Lower leg skin (tissue), 4 donors: ENCODE measurements around the gene PLXDC2. TPM values are rescaled to one million over a fixed set of nuclear protein-coding genes. Genes with fewer than 3 reads are reported as not detected.

Experiments used
- DNase-seq, 2 donors: peaks; one replicate each; pipeline ENCODE4 v3.0.0-alpha.2; 2019; ENCODE audit warnings: low spot score in 2 of 2
- H3K4me3 ChIP-seq: fragments of 200-600 bp; sonication (generic); 2 replicates; pipeline ENCODE4 v1.5.1; 2017; ENCODE audit warnings: mild to moderate bottlenecking, low read depth; ENCODE audit not compliant: poor library complexity, severe bottlenecking
- POLR2A ChIP-seq, 2 donors: fragments of 450-650 bp; IDR thresholded peaks; one replicate each; pipeline ENCODE4 v1.6.1; 2016 to 2017; ENCODE audit warnings: antibody characterized with exemption in 2 of 2, mild to moderate bottlenecking in 1 of 2, moderate library complexity in 1 of 2
- WGBS, 2 donors: methylation state at CpG; one replicate each; pipeline ENCODE4 v1.1.5; 2018; 5-methylcytosine and 5-hydroxymethylcytosine counted together
- intact Hi-C: fragments of 100-400 bp; cut with DNase I; formaldehyde crosslinking; loops from one replicate; pipeline ENCODE4 v1.15.0; 2023; ENCODE audit warnings: low total_unique reads
- total RNA-seq, 4 donors: library from RNA; depleted of rRNA; stranded (reverse); fragments of >200 nt; gene quantifications; one replicate each; pipeline ENCODE4 v1.1.0, GENCODE V29; 2016
- TF ChIP-seq, protein P1 (sequence below), 3 donors: fragments of 450-650 bp; IDR thresholded peaks; one replicate each; pipeline ENCODE4 v1.5.1; 2016; ENCODE audit warnings: antibody characterized with exemption in 3 of 3, mild to moderate bottlenecking in 3 of 3, moderate library complexity in 2 of 3

The PLXDC2 gene
- total RNA-seq, 4 donors from 2014 or later, result 75.3 to 113 (median 95.3) TPM

DNA sequence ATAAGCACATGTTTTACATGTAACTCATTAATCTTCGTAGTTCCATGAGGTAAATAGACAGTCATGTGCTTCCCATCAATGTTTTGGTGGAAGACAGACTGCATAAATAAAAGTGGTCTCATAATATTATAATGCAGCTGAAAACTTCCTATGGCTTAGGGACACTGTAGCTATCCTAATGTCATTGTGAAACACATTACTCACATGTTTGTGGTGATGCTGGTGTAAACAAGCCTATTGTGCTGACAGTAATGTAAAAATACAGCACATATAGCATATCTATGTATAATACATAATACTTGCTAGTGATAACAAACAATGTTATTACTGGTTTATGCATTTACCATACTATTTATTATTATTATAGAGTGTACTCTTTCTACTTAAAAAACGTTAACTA, 37.2 kb upstream of the PLXDC2 start:
- TF ChIP-seq POLR2A (IDR thresholded peaks at IDR 0.05), result no peak
- TF ChIP-seq, protein P1, sequence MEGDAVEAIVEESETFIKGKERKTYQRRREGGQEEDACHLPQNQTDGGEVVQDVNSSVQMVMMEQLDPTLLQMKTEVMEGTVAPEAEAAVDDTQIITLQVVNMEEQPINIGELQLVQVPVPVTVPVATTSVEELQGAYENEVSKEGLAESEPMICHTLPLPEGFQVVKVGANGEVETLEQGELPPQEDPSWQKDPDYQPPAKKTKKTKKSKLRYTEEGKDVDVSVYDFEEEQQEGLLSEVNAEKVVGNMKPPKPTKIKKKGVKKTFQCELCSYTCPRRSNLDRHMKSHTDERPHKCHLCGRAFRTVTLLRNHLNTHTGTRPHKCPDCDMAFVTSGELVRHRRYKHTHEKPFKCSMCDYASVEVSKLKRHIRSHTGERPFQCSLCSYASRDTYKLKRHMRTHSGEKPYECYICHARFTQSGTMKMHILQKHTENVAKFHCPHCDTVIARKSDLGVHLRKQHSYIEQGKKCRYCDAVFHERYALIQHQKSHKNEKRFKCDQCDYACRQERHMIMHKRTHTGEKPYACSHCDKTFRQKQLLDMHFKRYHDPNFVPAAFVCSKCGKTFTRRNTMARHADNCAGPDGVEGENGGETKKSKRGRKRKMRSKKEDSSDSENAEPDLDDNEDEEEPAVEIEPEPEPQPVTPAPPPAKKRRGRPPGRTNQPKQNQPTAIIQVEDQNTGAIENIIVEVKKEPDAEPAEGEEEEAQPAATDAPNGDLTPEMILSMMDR (IDR thresholded peaks at IDR 0.05), result no peak
- no peak for DNase-seq
- WGBS, 2 donors, result 68 to 69% methylated on average over 2 of the region's 2 CpGs
- intact Hi-C loops, result no loop called here
- no peak overlapping the region for H3K4me3 ChIP-seq

DNA sequence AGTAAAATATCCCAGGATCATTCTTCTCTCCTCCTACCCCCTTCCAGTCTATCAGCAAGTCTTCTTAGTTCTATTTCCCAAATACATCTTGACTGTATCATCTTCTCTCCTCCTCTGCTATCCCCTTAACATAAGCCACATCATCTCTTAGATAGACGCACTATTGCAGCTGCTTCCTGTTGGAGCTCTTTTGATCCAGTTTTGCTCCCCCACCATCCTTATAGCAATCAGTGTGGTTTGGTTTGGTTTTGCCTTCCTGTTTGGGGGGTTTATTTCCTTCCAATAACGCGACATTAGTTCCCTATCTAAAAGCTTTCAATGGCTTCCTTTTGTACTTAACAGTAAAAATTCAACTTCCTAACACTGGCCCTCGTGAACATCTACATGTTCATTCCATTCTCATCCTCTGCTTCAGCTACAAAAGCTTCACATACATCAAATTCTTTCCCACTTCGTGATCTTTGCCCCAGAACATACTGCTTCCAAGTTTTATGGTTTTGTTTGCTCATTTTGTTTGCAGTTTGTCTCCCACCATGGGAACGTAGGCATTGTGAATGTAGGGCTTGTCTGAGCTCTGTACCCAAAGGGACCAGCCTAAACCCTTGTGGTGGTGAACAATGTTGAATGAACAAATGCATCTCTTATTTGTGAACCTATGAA, 33.7 kb upstream of the PLXDC2 start:
- intact Hi-C loops, result no loop called here
- 66 to 67% methylated on average over 6 of the region's 6 CpGs for WGBS, 2 donors
- TF ChIP-seq, protein P1 (IDR thresholded peaks at IDR 0.05), result no peak
- no peak for DNase-seq
- no peak overlapping the region for H3K4me3 ChIP-seq

DNA sequence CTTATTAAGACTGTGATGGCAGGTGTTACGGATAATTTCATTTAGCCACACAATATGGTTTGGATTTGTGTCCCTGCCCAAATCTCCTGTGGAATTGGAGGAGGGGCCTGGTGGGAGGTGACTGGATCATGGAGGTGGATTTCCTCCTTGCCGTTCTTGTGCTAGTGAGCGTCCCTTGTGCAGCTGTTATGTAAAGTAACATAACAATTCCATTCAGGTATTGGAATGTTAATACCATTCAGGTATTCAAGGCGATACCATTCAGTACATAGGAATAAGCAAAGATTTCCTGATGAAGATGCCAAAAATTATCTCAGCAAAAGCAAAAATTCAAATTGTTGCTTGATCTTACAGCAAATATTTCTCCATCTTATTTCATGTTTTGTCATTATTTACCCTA, 32.5 kb upstream of the PLXDC2 start:
- intact Hi-C loops, result no loop called here
- no peak for DNase-seq
- H3K4me3 ChIP-seq, result no peak overlapping the region
- TF ChIP-seq, protein P1 (IDR thresholded peaks at IDR 0.05), result no peak
- no peak for TF ChIP-seq POLR2A (IDR thresholded peaks at IDR 0.05)
- 88 to 89% methylated on average over 4 of the region's 4 CpGs for WGBS, 2 donors

DNA sequence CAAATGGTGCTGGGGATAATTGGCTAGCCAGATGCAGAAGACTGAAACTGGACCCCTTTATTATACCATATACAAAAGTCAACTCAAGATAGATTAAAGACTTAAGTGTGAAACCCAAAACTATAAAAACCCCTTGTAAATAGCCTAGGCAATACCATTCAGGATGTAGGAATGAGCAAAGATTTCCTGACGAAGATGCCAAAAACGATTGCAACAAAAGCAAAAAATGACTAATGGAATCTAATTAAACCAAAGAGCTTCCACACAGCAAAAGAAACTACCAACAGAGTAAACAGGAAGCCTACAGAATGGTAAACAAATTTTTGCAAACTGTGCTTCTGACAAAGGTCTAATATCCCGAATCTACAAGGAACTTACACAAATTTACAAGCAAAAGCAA, 30.9 kb upstream of the PLXDC2 start:
- WGBS, 2 donors, result 58 to 62% methylated on average over 3 of the region's 3 CpGs
- DNase-seq, result no peak
- TF ChIP-seq, protein P1 (IDR thresholded peaks at IDR 0.05), result no peak
- no peak for TF ChIP-seq POLR2A (IDR thresholded peaks at IDR 0.05)
- H3K4me3 ChIP-seq, result no peak overlapping the region
- intact Hi-C loops, result no loop called here

DNA sequence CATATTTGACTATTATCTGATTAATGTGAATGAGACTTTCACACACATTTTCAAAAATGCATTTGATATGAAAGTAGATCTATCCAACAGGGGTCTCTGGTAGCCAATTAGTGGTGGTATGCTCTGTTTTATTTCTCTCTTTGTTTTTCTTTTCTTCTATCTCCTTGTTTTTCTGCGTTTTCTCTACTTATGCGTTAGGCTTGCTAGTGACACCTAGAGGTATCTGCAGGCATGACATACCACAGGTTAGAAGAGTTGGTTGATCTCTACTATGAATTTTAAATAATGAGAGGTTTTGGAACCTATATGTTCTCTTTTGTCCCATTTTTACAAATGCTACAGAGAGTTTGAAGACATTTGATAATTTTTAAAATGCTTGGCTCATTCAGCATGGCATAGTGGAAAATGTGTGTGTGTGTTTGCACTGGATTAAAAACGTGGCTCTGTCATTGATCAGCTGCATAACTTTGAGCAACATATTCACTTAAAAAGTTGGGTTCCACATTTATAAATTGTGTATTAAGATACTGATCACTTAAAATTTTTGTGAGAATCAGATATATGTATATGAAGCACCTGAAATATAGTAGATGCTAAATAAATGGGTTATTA, 28.1 kb upstream of the PLXDC2 start:
- TF ChIP-seq, protein P1 (IDR thresholded peaks at IDR 0.05), result peak in 1 of 3 donors; percentile 39
- no peak for TF ChIP-seq POLR2A (IDR thresholded peaks at IDR 0.05)
- DNase-seq, result peak in 1 of 2 donors; percentile 40

More for the DNA sequence above, 28.1 kb upstream of the PLXDC2 start:
- intact Hi-C loops, result loop anchor here (2.0 kb wide), 1 partner anchor 77 kb away; no protein-coding TSS in a partner anchor
- no peak overlapping the region for H3K4me3 ChIP-seq
- WGBS, 2 donors, result 17 to 36% methylated on average over 3 of the region's 3 CpGs
